Tibial nerve (tissue), 4 donors: ENCODE results near the gene NPB. TPM values are rescaled to one million over a fixed set of nuclear protein-coding genes. Genes with fewer than 3 reads are reported as not detected.

ENCODE experiments used
- DNase-seq, 2 donors: peaks; one replicate each; pipeline ENCODE4 v3.0.0-alpha.2; 2019; ENCODE audit warnings: low spot score in 2 of 2
- H3K27ac ChIP-seq, 4 donors: fragments of 200-600 bp; sonication (generic) in 3 of 4; one replicate each; pipeline ENCODE4 v1.5.1; 2017 to 2019; ENCODE audit warnings: mild to moderate bottlenecking in 1 of 4
- H3K27me3 ChIP-seq, 2 donors: fragments of 200-600 bp; sonication (generic) in 1 of 2; one replicate each; pipeline versions ENCODE4 v1.5.1 to v1.6.0; 2017 to 2019
- H3K36me3 ChIP-seq, 3 donors: fragments of 200-600 bp; sonication (generic); one replicate each; pipeline ENCODE4 v1.5.1; 2018 to 2019
- H3K4me1 ChIP-seq, 4 donors: fragments of 200-600 bp; sonication (generic) in 3 of 4; one replicate each; pipeline ENCODE4 v1.5.1; 2017 to 2019
- H3K4me3 ChIP-seq, 4 donors: fragments of 200-600 bp; sonication (generic) in 3 of 4; one replicate each; pipeline ENCODE4 v1.5.1; 2017 to 2019; ENCODE audit warnings: mild to moderate bottlenecking in 1 of 4, moderate library complexity in 1 of 4
- H3K9me3 ChIP-seq, 4 donors: fragments of 200-600 bp; sonication (generic) in 3 of 4; one replicate each; pipeline ENCODE4 v1.5.1; 2017 to 2019
- CTCF ChIP-seq, 5 experiments: fragments of 200-600 bp in 3 of 5; fragments of 450-650 bp in 2 of 5; sonication (generic) in 3 of 5; IDR thresholded peaks; one replicate each; pipeline ENCODE4 v1.5.1; 2016 to 2019; ENCODE audit warnings: antibody characterized with exemption in 5 of 5, mild to moderate bottlenecking in 3 of 5, moderate library complexity in 2 of 5
- EP300 ChIP-seq, 2 donors: sonication (generic); formaldehyde crosslinking; IDR thresholded peaks; one replicate each; pipeline ENCODE4 v1.6.1; 2017; ENCODE audit warnings: antibody characterized with exemption in 2 of 2, mild to moderate bottlenecking in 1 of 2
- POLR2A ChIP-seq, 2 donors: fragments of 450-650 bp; IDR thresholded peaks; one replicate each; pipeline ENCODE4 v1.6.1; 2017; ENCODE audit warnings: antibody characterized with exemption in 2 of 2, mild to moderate bottlenecking in 2 of 2, moderate library complexity in 2 of 2
- WGBS, 2 donors: methylation state at CpG; one replicate each; pipeline ENCODE4 v1.1.5; 2018; 5-methylcytosine and 5-hydroxymethylcytosine counted together
- total RNA-seq, 4 donors: library from RNA; depleted of rRNA; stranded (reverse); fragments of >200 nt; gene quantifications; one replicate each; pipeline ENCODE4 v1.1.0, GENCODE V29; 2016

The NPB gene
- total RNA-seq, 4 donors from 2014 or later, result 4.2 to 8.7 (median 5.4) TPM; not detected in 1

- WGBS, 2 donors, result 60 to 78% methylated on average over 10 to 18 of the region's 21 CpGs
- Histone ChIP-seq H3K36me3 (peaks cover 2 to 78% (median 4%) of the 10 kb centered on the region in 3 donors), H3K4me3 (peak overlapping the region in 2 of 4 donors; percentile 16 to 51), H3K27ac (peak overlapping the region in 1 of 4 donors; percentile 72), H3K4me1 (peaks cover 0 to 18% (median 9%) of the 10 kb centered on the region in 4 donors), H3K9me3 (no peaks in the 10 kb centered on the region), H3K27me3 (peaks cover 0 to 8% of the 10 kb centered on the region in 2 donors)
- no peak for DNase-seq
- TF ChIP-seq CTCF (IDR thresholded peaks at IDR 0.05), result no peak
- TF ChIP-seq EP300 (IDR thresholded peaks at IDR 0.05), result no peak
- no peak for TF ChIP-seq POLR2A (IDR thresholded peaks at IDR 0.05)
These were observed 643 bp upstream of the NPB start for GRCh38 chr17:81901167-81902022.

- Histone ChIP-seq H3K4me1 (peaks cover 0 to 18% (median 9%) of the 10 kb centered on the region in 4 donors), H3K27ac (peak overlapping the region in 2 of 4 donors; percentile 17 to 72), H3K27me3 (peaks cover 0 to 8% of the 10 kb centered on the region in 2 donors), H3K36me3 (peaks cover 2 to 78% (median 4%) of the 10 kb centered on the region in 3 donors), H3K9me3 (no peaks in the 10 kb centered on the region), H3K4me3 (peak overlapping the region in 3 of 4 donors; percentile 15 to 51 (median 23))
- no peak for TF ChIP-seq CTCF (IDR thresholded peaks at IDR 0.05)
- TF ChIP-seq EP300 (IDR thresholded peaks at IDR 0.05), result no peak
- no peak for TF ChIP-seq POLR2A (IDR thresholded peaks at IDR 0.05)
- 23 to 25% methylated on average over 15 to 29 of the region's 47 CpGs for WGBS, 2 donors
- no peak for DNase-seq
These were observed 796 bp downstream of the NPB start for GRCh38 chr17:81902653-81903414.

GRCh38 chr17:81903415-81903831 lies 1.4 kb downstream of the NPB start:
- H3K27ac ChIP-seq, result peak overlapping the region in 1 of 4 donors; percentile 72
- no peak for DNase-seq
- peaks cover 0 to 18% (median 9%) of the 10 kb centered on the region in 4 donors for H3K4me1 ChIP-seq
- peaks cover 2 to 78% (median 4%) of the 10 kb centered on the region in 3 donors for H3K36me3 ChIP-seq
- H3K4me3 ChIP-seq, result no peak overlapping the region
- H3K9me3 ChIP-seq, result no peaks in the 10 kb centered on the region
- H3K27me3 ChIP-seq, result peaks cover 0 to 8% of the 10 kb centered on the region in 2 donors
- no peak for TF ChIP-seq CTCF (IDR thresholded peaks at IDR 0.05)
- TF ChIP-seq EP300 (IDR thresholded peaks at IDR 0.05), result no peak
- no peak for TF ChIP-seq POLR2A (IDR thresholded peaks at IDR 0.05)
- WGBS, 2 donors, result 93 to 98% methylated on average over 3 to 6 of the region's 10 CpGs

- H3K27ac ChIP-seq, result no peak overlapping the region
- H3K36me3 ChIP-seq, result peaks cover 2 to 78% (median 4%) of the 10 kb centered on the region in 3 donors
- no peak overlapping the region for H3K4me3 ChIP-seq
- no peaks in the 10 kb centered on the region for H3K9me3 ChIP-seq
- TF ChIP-seq EP300 (IDR thresholded peaks at IDR 0.05) (no peak), POLR2A (IDR thresholded peaks at IDR 0.05) (no peak), CTCF (IDR thresholded peaks at IDR 0.05) (no peak)
- DNase-seq, result no peak
- H3K27me3 ChIP-seq, result peaks cover 0 to 8% of the 10 kb centered on the region in 2 donors
- WGBS, 2 donors, result 91 to 93% methylated on average over 18 to 24 of the region's 24 CpGs
- peaks cover 0 to 18% (median 9%) of the 10 kb centered on the region in 4 donors for H3K4me1 ChIP-seq
These were observed 2.0 kb downstream of the NPB start for GRCh38 chr17:81903896-81904599.
